Endothelial cell (in vitro differentiated cells): ENCODE results near the gene TBC1D22A. TPM values are rescaled to one million over a fixed set of nuclear protein-coding genes. Genes with fewer than 3 reads are reported as not detected.

Experiments
- DNase-seq: peaks from one replicate; pipeline ENCODE4 v3.0.0; 2021; ENCODE audit warnings: low spot score
- H3K27ac Mint-ChIP-seq: one replicate; pipeline ENCODE4 v1.8.0; 2021; ENCODE audit warnings: mixed read lengths, inconsistent platforms; ENCODE audit not compliant: unreplicated experiment
- H3K27me3 Mint-ChIP-seq: one replicate; pipeline ENCODE4 v1.8.0; 2021; ENCODE audit warnings: mild to moderate bottlenecking, moderate library complexity, mixed read lengths, inconsistent platforms; ENCODE audit not compliant: unreplicated experiment
- H3K36me3 Mint-ChIP-seq: one replicate; pipeline ENCODE4 v1.8.0; 2021; ENCODE audit warnings: mild to moderate bottlenecking, low read depth, mixed read lengths, inconsistent platforms; ENCODE audit not compliant: unreplicated experiment
- H3K4me1 Mint-ChIP-seq: one replicate; pipeline ENCODE4 v1.8.0; 2021; ENCODE audit warnings: mild to moderate bottlenecking, mixed read lengths, inconsistent platforms; ENCODE audit not compliant: unreplicated experiment
- H3K4me3 Mint-ChIP-seq: one replicate; pipeline ENCODE4 v1.8.0; 2021; ENCODE audit warnings: mild to moderate bottlenecking, mixed read lengths, inconsistent platforms; ENCODE audit not compliant: unreplicated experiment
- H3K9me3 Mint-ChIP-seq: one replicate; pipeline ENCODE4 v1.8.0; 2021; ENCODE audit warnings: mixed read lengths, inconsistent platforms; ENCODE audit not compliant: unreplicated experiment
- total RNA-seq: library from RNA; stranded (reverse); fragmentation: NEBNext Ultra II Directional; extraction: Animal tissue kit (Norgen Biotek cat#: 25700); gene quantifications from one replicate; pipeline ENCODE4 v1.2.1, GENCODE V29; 2021; ENCODE audit not compliant: unreplicated experiment
- TF ChIP-seq, protein P1 (sequence below): fragments of 200-600 bp; sonication (generic); IDR thresholded peaks from one replicate; pipeline ENCODE4 v1.5.0; 2021; ENCODE audit warnings: antibody characterized with exemption; ENCODE audit not compliant: unreplicated experiment

TBC1D22A gene
- total RNA-seq, 1 donor from 2014 or later = 25.3 TPM

DNA sequence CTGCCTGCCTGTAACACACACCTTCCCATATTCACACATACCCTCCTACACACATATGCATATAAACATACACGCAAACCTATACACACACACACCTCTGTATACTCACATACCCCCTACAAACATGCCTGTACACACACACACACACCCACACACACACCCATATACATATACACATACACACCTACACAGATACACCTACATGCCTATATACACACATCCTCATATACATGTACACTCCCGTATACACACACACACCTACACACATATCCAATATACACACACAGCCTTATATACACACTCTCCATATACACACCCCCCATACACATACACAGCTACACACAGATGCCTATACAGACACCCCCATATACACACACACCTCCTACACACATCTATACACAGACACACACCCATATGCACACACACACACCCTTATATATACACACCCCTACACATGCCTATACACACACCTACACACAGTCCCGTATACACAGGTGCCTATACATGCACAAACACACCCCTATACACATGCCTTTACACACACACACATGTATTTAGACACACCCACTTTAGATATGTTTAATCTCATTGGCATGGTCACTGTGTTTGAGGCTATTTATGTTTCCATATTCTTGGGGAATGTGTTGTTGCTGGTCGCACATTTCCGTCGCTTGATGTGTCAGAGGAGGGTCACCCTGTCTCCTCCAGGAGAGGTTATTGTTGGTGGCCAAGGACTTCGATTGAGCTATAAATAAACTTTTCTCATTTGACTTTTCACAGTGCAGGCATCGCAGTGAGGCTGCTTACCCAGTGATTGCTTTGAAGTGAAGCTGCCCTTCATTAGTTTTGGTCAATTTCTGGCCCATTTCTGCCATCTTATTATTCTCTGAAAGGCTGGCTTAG lies 243.3 kb downstream of the TBC1D22A start:
- peaks cover 4% of the 10 kb centered on the region for H3K27me3 Mint-ChIP-seq
- no peaks in the 10 kb centered on the region for H3K4me1 Mint-ChIP-seq
- TF ChIP-seq, protein P1, sequence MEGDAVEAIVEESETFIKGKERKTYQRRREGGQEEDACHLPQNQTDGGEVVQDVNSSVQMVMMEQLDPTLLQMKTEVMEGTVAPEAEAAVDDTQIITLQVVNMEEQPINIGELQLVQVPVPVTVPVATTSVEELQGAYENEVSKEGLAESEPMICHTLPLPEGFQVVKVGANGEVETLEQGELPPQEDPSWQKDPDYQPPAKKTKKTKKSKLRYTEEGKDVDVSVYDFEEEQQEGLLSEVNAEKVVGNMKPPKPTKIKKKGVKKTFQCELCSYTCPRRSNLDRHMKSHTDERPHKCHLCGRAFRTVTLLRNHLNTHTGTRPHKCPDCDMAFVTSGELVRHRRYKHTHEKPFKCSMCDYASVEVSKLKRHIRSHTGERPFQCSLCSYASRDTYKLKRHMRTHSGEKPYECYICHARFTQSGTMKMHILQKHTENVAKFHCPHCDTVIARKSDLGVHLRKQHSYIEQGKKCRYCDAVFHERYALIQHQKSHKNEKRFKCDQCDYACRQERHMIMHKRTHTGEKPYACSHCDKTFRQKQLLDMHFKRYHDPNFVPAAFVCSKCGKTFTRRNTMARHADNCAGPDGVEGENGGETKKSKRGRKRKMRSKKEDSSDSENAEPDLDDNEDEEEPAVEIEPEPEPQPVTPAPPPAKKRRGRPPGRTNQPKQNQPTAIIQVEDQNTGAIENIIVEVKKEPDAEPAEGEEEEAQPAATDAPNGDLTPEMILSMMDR = no peak
- no peak for DNase-seq
- no peaks in the 10 kb centered on the region for H3K9me3 Mint-ChIP-seq
- H3K36me3 Mint-ChIP-seq = peaks cover 3% of the 10 kb centered on the region
- H3K27ac Mint-ChIP-seq = no peak overlapping the region
- H3K4me3 Mint-ChIP-seq = no peak overlapping the region

DNA sequence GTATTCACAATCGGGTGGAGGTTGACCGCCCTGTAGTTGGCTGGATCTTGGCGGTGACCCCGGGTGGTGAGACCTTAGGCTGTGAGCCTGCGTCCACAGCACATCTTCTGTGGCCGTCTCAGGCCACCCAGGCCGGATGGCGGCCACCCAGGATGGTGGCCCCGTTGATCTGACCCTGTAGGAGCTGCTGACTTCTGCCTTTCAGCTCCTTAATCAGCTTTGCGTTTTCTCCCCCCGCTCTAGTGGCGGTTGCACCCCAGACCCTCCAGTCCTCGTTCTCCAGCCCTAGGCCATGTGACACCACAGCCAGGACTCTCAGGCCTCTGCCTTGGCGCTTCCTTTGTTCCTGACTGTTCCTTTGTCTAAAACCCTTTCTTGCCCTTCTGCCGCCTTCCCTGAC lies 244.0 kb downstream of the TBC1D22A start:
- H3K27me3 Mint-ChIP-seq = peaks cover 4% of the 10 kb centered on the region

GRCh38 chr22:47006869-47007268 lies 244.4 kb downstream of the TBC1D22A start:
- Mint-ChIP-seq H3K36me3 (peaks cover 3% of the 10 kb centered on the region), H3K27ac (no peak overlapping the region), H3K4me1 (no peaks in the 10 kb centered on the region), H3K9me3 (no peaks in the 10 kb centered on the region), H3K4me3 (no peak overlapping the region), H3K27me3 (peaks cover 4% of the 10 kb centered on the region)
- TF ChIP-seq, protein P1 = no peak
- no peak for DNase-seq

More for the DNA sequence above, 244.0 kb downstream of the TBC1D22A start:
- Mint-ChIP-seq H3K36me3 (peaks cover 3% of the 10 kb centered on the region), H3K9me3 (no peaks in the 10 kb centered on the region), H3K4me3 (no peak overlapping the region), H3K4me1 (no peaks in the 10 kb centered on the region), H3K27ac (no peak overlapping the region)
- no peak for DNase-seq
- TF ChIP-seq, protein P1 = no peak

DNA sequence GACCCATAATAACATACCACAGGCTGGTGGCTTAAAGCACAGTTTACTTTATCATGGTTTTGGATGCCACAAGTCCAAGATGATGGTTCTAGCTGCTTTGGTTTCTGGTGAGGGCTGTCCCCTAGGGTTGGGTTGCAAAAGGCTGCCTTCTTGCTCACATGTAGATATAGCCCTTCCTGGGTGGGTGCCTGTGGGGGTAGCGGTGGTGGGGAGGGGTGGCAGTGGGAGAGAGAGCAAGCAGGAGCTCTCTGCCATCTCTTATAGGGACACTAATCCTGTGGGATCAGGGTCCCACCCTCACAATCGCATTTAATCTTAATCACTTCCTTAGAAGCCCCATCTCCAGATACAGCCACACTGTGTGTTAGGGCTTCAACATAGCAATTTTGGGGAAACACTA lies 245.0 kb downstream of the TBC1D22A start:
- DNase-seq = no peak
- Mint-ChIP-seq H3K27ac (no peak overlapping the region), H3K9me3 (no peaks in the 10 kb centered on the region), H3K27me3 (peaks cover 3% of the 10 kb centered on the region), H3K36me3 (peaks cover 3% of the 10 kb centered on the region), H3K4me1 (peaks cover under 1% of the 10 kb centered on the region), H3K4me3 (no peak overlapping the region)
- TF ChIP-seq, protein P1 = no peak
